HL-60 (cell line): Measurements from ENCODE around the gene TAB2.

Experiments
- GABPA ChIP-seq: IDR thresholded peaks from 2 replicates; pipeline ENCODE4 v1.6.1; 2012; ENCODE audit warnings: low read depth
- TF ChIP-seq, protein P1 (sequence below): IDR thresholded peaks from one replicate; pipeline ENCODE4 v1.5.1; 2011; ENCODE audit warnings: low read length, control low read depth, inconsistent platforms; ENCODE audit not compliant: insufficient read depth

GRCh38 chr6:149439626-149440025, 122.1 kb downstream of the TAB2 start:
- TF ChIP-seq, protein P1, sequence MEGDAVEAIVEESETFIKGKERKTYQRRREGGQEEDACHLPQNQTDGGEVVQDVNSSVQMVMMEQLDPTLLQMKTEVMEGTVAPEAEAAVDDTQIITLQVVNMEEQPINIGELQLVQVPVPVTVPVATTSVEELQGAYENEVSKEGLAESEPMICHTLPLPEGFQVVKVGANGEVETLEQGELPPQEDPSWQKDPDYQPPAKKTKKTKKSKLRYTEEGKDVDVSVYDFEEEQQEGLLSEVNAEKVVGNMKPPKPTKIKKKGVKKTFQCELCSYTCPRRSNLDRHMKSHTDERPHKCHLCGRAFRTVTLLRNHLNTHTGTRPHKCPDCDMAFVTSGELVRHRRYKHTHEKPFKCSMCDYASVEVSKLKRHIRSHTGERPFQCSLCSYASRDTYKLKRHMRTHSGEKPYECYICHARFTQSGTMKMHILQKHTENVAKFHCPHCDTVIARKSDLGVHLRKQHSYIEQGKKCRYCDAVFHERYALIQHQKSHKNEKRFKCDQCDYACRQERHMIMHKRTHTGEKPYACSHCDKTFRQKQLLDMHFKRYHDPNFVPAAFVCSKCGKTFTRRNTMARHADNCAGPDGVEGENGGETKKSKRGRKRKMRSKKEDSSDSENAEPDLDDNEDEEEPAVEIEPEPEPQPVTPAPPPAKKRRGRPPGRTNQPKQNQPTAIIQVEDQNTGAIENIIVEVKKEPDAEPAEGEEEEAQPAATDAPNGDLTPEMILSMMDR: no peak
- TF ChIP-seq GABPA: no peak
